GM19025 (cell line): ENCODE measurements around the gene SEMA5A.
A peak's percentile ranks its signal among the peaks of the same experiment; 100 is the strongest.
"Not testable (repeated sequence)": the region's sequence is repeated elsewhere in the genome, so short reads cannot be mapped to it uniquely, and the experiment has no call there.

ENCODE experiments used
- ATAC-seq: cut with Tn5 transposase; IDR thresholded peaks from one replicate; pipeline ENCODE4 v1.9.1; 2021; ENCODE audit warnings: mild to moderate bottlenecking, low read depth, moderate library complexity; ENCODE audit not compliant: unreplicated experiment

SEMA5A gene

GRCh38 chr5:9408964-9409363 lies 136.9 kb downstream of the SEMA5A start:
- peak; percentile 14 for ATAC-seq

- ATAC-seq = peak; percentile 56
Measured at GRCh38 chr5:9405196-9405754, 140.6 kb downstream of the SEMA5A start.

GRCh38 chr5:9401786-9402472 lies 143.9 kb downstream of the SEMA5A start:
- ATAC-seq = no peak

GRCh38 chr5:9399783-9400182 lies 146.1 kb downstream of the SEMA5A start:
- ATAC-seq = not testable (repeated sequence)

- no peak for ATAC-seq
Measured at GRCh38 chr5:9399094-9399493, 146.8 kb downstream of the SEMA5A start.

- no peak for ATAC-seq
Measured at GRCh38 chr5:9398227-9398626, 147.6 kb downstream of the SEMA5A start.

- no peak for ATAC-seq
Measured at GRCh38 chr5:9396285-9396770, 149.5 kb downstream of the SEMA5A start.

- ATAC-seq = no peak
Measured at GRCh38 chr5:9395706-9396105, 150.2 kb downstream of the SEMA5A start.

- no peak for ATAC-seq
Measured at GRCh38 chr5:9394221-9394620, 151.7 kb downstream of the SEMA5A start.

- no peak for ATAC-seq
Measured at GRCh38 chr5:9392625-9393024, 153.2 kb downstream of the SEMA5A start.

GRCh38 chr5:9391080-9391479 lies 154.8 kb downstream of the SEMA5A start:
- ATAC-seq = no peak

GRCh38 chr5:9390113-9390512 lies 155.8 kb downstream of the SEMA5A start:
- ATAC-seq = no peak

- no peak for ATAC-seq
Measured at GRCh38 chr5:9388941-9389674, 156.8 kb downstream of the SEMA5A start.

- no peak for ATAC-seq
Measured at GRCh38 chr5:9387879-9388278, 158.0 kb downstream of the SEMA5A start.

GRCh38 chr5:9386945-9387344 lies 158.9 kb downstream of the SEMA5A start:
- ATAC-seq = no peak

GRCh38 chr5:9382522-9382921 lies 163.4 kb downstream of the SEMA5A start:
- ATAC-seq = no peak

GRCh38 chr5:9381464-9381863 lies 164.4 kb downstream of the SEMA5A start:
- ATAC-seq = peak; percentile 84

- no peak for ATAC-seq
Measured at GRCh38 chr5:9380109-9380508, 165.8 kb downstream of the SEMA5A start.

- no peak for ATAC-seq
Measured at GRCh38 chr5:9376363-9377117, 169.3 kb downstream of the SEMA5A start.

- ATAC-seq = no peak
Measured at GRCh38 chr5:9375756-9376155, 170.1 kb downstream of the SEMA5A start.

GRCh38 chr5:9374025-9374424 lies 171.8 kb downstream of the SEMA5A start:
- ATAC-seq = no peak
